SK-N-SH (cell line): ENCODE results near the gene IFI27L1. TPM values are rescaled to one million over a fixed set of nuclear protein-coding genes. Genes with fewer than 3 reads are reported as not detected.

Experiments
- CTCF ChIA-PET: fragments of 300-600, 350-600 bp; formaldehyde crosslinking; extraction: SDS; loops from one replicate; lab custom pipeline; 2021; lab: Yijun Ruan, JAX
- POLR2A ChIA-PET: fragments of 350-600 bp; sonication (Branson Sonifier 250); formaldehyde crosslinking; extraction: SDS; loops from one replicate; lab custom pipeline; 2020; ENCODE audit warnings: antibody characterized with exemption, inconsistent platforms; lab: Yijun Ruan, JAX
- DNase-seq: peaks from one replicate; pipeline ENCODE4 v3.0.0; 2012
- H2AFZ ChIP-seq: fragments of 200-600 bp; sonication (generic); 2 replicates; pipeline ENCODE4 v1.8.1; 2016; ENCODE audit warnings: antibody characterized with exemption, mild to moderate bottlenecking, low read depth
- H3F3A ChIP-seq: fragments of 200-600 bp; sonication (generic); replicated peaks from 2 replicates; pipeline ENCODE3; 2016; ENCODE audit warnings: antibody characterized with exemption, mild to moderate bottlenecking; ENCODE audit not compliant: insufficient read depth
- H3K27ac ChIP-seq, 2 experiments: fragments of 200-500 bp in 1 of 2; fragments of 200-600 bp in 1 of 2; sonication (Bioruptor generic) in 1 of 2; sonication (generic), shearing (Covaris generic) in 1 of 2; 2 replicates each; pipeline versions ENCODE4 v1.5.1 to v1.6.1; 2014 to 2016; ENCODE audit warnings: low read depth in 2 of 2, inconsistent platforms in 1 of 2, low read length in 1 of 2, mild to moderate bottlenecking in 1 of 2, mixed read lengths in 1 of 2
- H3K27me3 ChIP-seq: fragments of 200-600 bp; sonication (generic), shearing (Covaris generic); 2 replicates; pipeline ENCODE4 v1.6.1; 2016; ENCODE audit warnings: mixed run types; ENCODE audit not compliant: insufficient read depth
- H3K36me3 ChIP-seq, 2 experiments: fragments of 200-500 bp in 1 of 2; fragments of 200-600 bp in 1 of 2; sonication (Bioruptor generic) in 1 of 2; sonication (generic) in 1 of 2; replicated peaks in 1 of 2; 2 replicates each; pipeline versions ENCODE3 to v1.5.1; 2014 to 2016; ENCODE audit warnings: low read length in 1 of 2, mild to moderate bottlenecking in 1 of 2; ENCODE audit not compliant: insufficient read depth in 2 of 2, control insufficient read depth in 1 of 2
- H3K4me1 ChIP-seq, 2 experiments: fragments of 200-500 bp in 1 of 2; fragments of 200-600 bp in 1 of 2; sonication (Bioruptor generic) in 1 of 2; sonication (generic), shearing (Covaris generic) in 1 of 2; 2 replicates each; pipeline versions ENCODE4 v1.5.1 to v1.6.1; 2014 to 2016; ENCODE audit warnings: low read depth in 1 of 2, low read length in 1 of 2, mixed run types in 1 of 2; ENCODE audit not compliant: insufficient read depth in 2 of 2, control insufficient read depth in 1 of 2
- H3K4me2 ChIP-seq: fragments of 200-600 bp; sonication (generic), shearing (Covaris generic); 2 replicates; pipeline ENCODE4 v1.6.1; 2017; ENCODE audit warnings: mixed run types
- H3K4me3 ChIP-seq, 2 experiments: fragments of 200-500 bp in 1 of 2; fragments of 200-600 bp in 1 of 2; sonication (Bioruptor generic) in 1 of 2; sonication (generic), shearing (Covaris generic) in 1 of 2; 2 replicates each; pipeline versions ENCODE4 v1.5.1 to v1.8.1; 2014 to 2016; ENCODE audit warnings: low read depth in 2 of 2, inconsistent platforms in 1 of 2, low read length in 1 of 2, mild to moderate bottlenecking in 1 of 2, mixed read lengths in 1 of 2, moderate library complexity in 1 of 2
- H3K79me2 ChIP-seq: fragments of 200-600 bp; sonication (generic); 2 replicates; pipeline ENCODE4 v1.8.1; 2017; ENCODE audit warnings: mild to moderate bottlenecking; ENCODE audit not compliant: insufficient read depth
- H3K9ac ChIP-seq: fragments of 200-600 bp; sonication (generic); 2 replicates; pipeline ENCODE4 v1.6.1; 2017; ENCODE audit warnings: mixed run types
- H3K9me2 ChIP-seq: fragments of 200-600 bp; sonication (generic); 2 replicates; pipeline ENCODE4 v1.6.1; 2017; ENCODE audit warnings: mixed run types
- H3K9me3 ChIP-seq: fragments of 200-600 bp; sonication (generic); 2 replicates; pipeline ENCODE4 v1.6.1; 2017; ENCODE audit warnings: mixed run types, mild to moderate bottlenecking, moderate library complexity
- H4K20me1 ChIP-seq: fragments of 200-600 bp; sonication (generic); 2 replicates; pipeline ENCODE4 v1.6.1; 2017; ENCODE audit warnings: mild to moderate bottlenecking, mixed run types; ENCODE audit not compliant: insufficient read depth
- CHD2 ChIP-seq: fragments of 150-350 bp; IDR thresholded peaks from 2 replicates; pipeline ENCODE4 v1.6.1; 2018; ENCODE audit warnings: low read length; ENCODE audit not compliant: partially characterized antibody
- CTCF ChIP-seq: fragments of 200-600 bp; sonication (generic); IDR thresholded peaks from 2 replicates; pipeline ENCODE4 v1.6.1; 2017; ENCODE audit warnings: antibody characterized with exemption, mild to moderate bottlenecking, moderate library complexity
- EZH2phosphoT487 ChIP-seq: fragments of 200-600 bp; sonication (generic); IDR thresholded peaks from 2 replicates; pipeline ENCODE4 v1.6.1; 2017; ENCODE audit warnings: low read depth, mixed run types, mild to moderate bottlenecking, antibody characterized with exemption, moderate library complexity, borderline replicate concordance
- FOXJ3 ChIP-seq: sonication (generic); formaldehyde crosslinking; IDR thresholded peaks from 2 replicates; pipeline ENCODE4 v1.5.1; 2020; ENCODE audit warnings: mild to moderate bottlenecking, missing genetic modification reagents
- FOXM1 ChIP-seq: IDR thresholded peaks from 2 replicates; pipeline ENCODE4 v1.4.0; 2012; ENCODE audit warnings: low read depth, mild to moderate bottlenecking
- GATA2 ChIP-seq: sonication (generic); formaldehyde crosslinking; IDR thresholded peaks from 2 replicates; pipeline ENCODE4 v1.5.0; 2020; ENCODE audit warnings: mild to moderate bottlenecking, missing genetic modification reagents
- IRF3 ChIP-seq: fragments of 150-350 bp; IDR thresholded peaks from 2 replicates; pipeline ENCODE4 v1.6.1; 2016; ENCODE audit warnings: mild to moderate bottlenecking, low read depth, low read length
- MEF2A ChIP-seq: IDR thresholded peaks from 2 replicates; pipeline ENCODE4 v1.4.0; 2012; ENCODE audit warnings: low read depth, borderline replicate concordance
- PBX3 ChIP-seq: IDR thresholded peaks from 2 replicates; pipeline ENCODE4; 2012
- RAD21 ChIP-seq: IDR thresholded peaks from 2 replicates; pipeline ENCODE4 v1.6.1; 2012; ENCODE audit warnings: mild to moderate bottlenecking, low read length
- RFX5 ChIP-seq: IDR thresholded peaks from 2 replicates; pipeline ENCODE4 v1.6.1; 2012; ENCODE audit warnings: mild to moderate bottlenecking, improper control_type of control experiment, low read length
- SMC3 ChIP-seq: IDR thresholded peaks from 2 replicates; pipeline ENCODE4 v1.6.1; 2012; ENCODE audit warnings: low read depth, low read length, improper control_type of control experiment
- TCF12 ChIP-seq: IDR thresholded peaks from 2 replicates; pipeline ENCODE4 v1.4.0; 2012
- TEAD4 ChIP-seq: IDR thresholded peaks from 2 replicates; pipeline ENCODE4 v1.4.0; 2012; ENCODE audit warnings: mild to moderate bottlenecking, borderline replicate concordance; ENCODE audit not compliant: insufficient read depth
- USF1 ChIP-seq: IDR thresholded peaks from 2 replicates; pipeline ENCODE4 v1.4.0; 2012; ENCODE audit warnings: low read depth, borderline replicate concordance
- ZBTB33 ChIP-seq: IDR thresholded peaks from 2 replicates; pipeline ENCODE4 v1.4.0; 2012; ENCODE audit warnings: low read depth, borderline replicate concordance
- WGBS: methylation state at CpG from one replicate; pipeline ENCODE4 v1.1.6; 2017; ENCODE audit warnings: low lambda C conversion rate; 5-methylcytosine and 5-hydroxymethylcytosine counted together
- polyA plus RNA-seq, 3 experiments: library from polyadenylated mRNA; depleted of rRNA; stranded (reverse); fragments of >200 nt; gene quantifications; 2 replicates each; pipeline ENCODE4 v1.2.3, GENCODE V29; 2012

Gene IFI27L1
- polyA plus RNA-seq, 1 of the 3 experiments (the other 2 are of a cell fraction), result 35.3 TPM

GRCh38 chr14:94117856-94118255 is 36.7 kb downstream of the IFI27L1 start:
- TF ChIP-seq EZH2phosphoT487, result no peak
- TF ChIP-seq FOXJ3, result no peak
- no peak for TF ChIP-seq RFX5
- TF ChIP-seq CHD2, result no peak
- no peak for TF ChIP-seq TEAD4
- no peak for TF ChIP-seq PBX3
- no peak for TF ChIP-seq TCF12
- TF ChIP-seq FOXM1, result no peak
- TF ChIP-seq GATA2 (CRISPR knock-in tag), result no peak
- TF ChIP-seq MEF2A, result no peak
- TF ChIP-seq SMC3, result no peak
- TF ChIP-seq RAD21, result no peak
- TF ChIP-seq ZBTB33, result no peak
- no peak for TF ChIP-seq CTCF
- TF ChIP-seq, all 33 proteins: peak for 0
- 43% methylated on average over 9 of the region's 9 CpGs for WGBS
- Histone ChIP-seq H3K4me2 (no peak overlapping the region), H3K4me3 (no peak overlapping the region), H3K4me1 (peaks cover 0 to 33% of the 10 kb centered on the region in 2 experiments; a peak in 1 of 4 replicates), H3K9me2 (no peaks in the 10 kb centered on the region), H4K20me1 (no peaks in the 10 kb centered on the region), H3K27ac (no peak overlapping the region), H3K27me3 (no peaks in the 10 kb centered on the region), H3K36me3 (no peaks in the 10 kb centered on the region), H3K9me3 (no peaks in the 10 kb centered on the region), H3K79me2 (no peaks in the 10 kb centered on the region), H3F3A (no peaks in the 10 kb centered on the region), H3K9ac (no peak overlapping the region), H2AFZ (no peak overlapping the region)
- ChIA-PET CTCF (interaction anchor here (0.8 to 1.4 kb wide), 5 partner anchors 11 to 82 kb away, joined by 3 to 7 read pairs (median 4); no protein-coding TSS in a partner anchor), POLR2A (no interaction called here)
- DNase-seq, result no peak

GRCh38 chr14:94119071-94119470 is 38.0 kb downstream of the IFI27L1 start:
- no peak for DNase-seq
- ChIA-PET POLR2A (no interaction called here), CTCF (interaction anchor here (0.7 to 1.4 kb wide), 4 partner anchors 10 to 83 kb away, joined by 3 to 7 read pairs (median 3); partner anchors contain the start of gene IFI27L2)
- Histone ChIP-seq H3K27ac (no peak overlapping the region), H3K9me2 (no peaks in the 10 kb centered on the region), H3K9me3 (no peaks in the 10 kb centered on the region), H4K20me1 (no peaks in the 10 kb centered on the region), H3K9ac (no peak overlapping the region), H3K36me3 (no peaks in the 10 kb centered on the region), H3K4me2 (no peak overlapping the region), H2AFZ (no peak overlapping the region), H3F3A (no peaks in the 10 kb centered on the region), H3K4me1 (peaks cover 0 to 21% of the 10 kb centered on the region in 2 experiments; a peak in 1 of 4 replicates), H3K4me3 (no peak overlapping the region), H3K27me3 (no peaks in the 10 kb centered on the region), H3K79me2 (no peaks in the 10 kb centered on the region)
- TF ChIP-seq USF1, result no peak
- no peak for TF ChIP-seq ZBTB33
- TF ChIP-seq CTCF, result no peak
- TF ChIP-seq IRF3, result no peak
